Measurements from ENCODE around the gene ZIC5. TPM values are rescaled to one million over a fixed set of nuclear protein-coding genes. Genes with fewer than 3 reads are reported as not detected.
A peak's percentile ranks its signal among the peaks of the same experiment; 100 is the strongest.

Gene ZIC5
- total and polyA plus RNA-seq, 9 of the 15 experiments (the other 6 are each of a cell fraction or from before 2014, with no cell fraction given) = 0.57 to 2.0 (median 1.1) TPM

- TF ChIP-seq HES1 (IDR thresholded peaks at IDR 0.05; ENCODE audit: low read depth) (no peak), ILK (tag; IDR thresholded peaks at IDR 0.05; ENCODE audit: borderline replicate concordance, low read depth) (no peak), NR3C1 (CRISPR knock-in tag; IDR thresholded peaks at IDR 0.05) (0 out of 2 replicates have a peak, but pooled peaks have one; percentile 80), YBX1 (IDR thresholded peaks at IDR 0.05) (no peak), ZC3H8 (IDR thresholded peaks at IDR 0.05) (no peak), PYGO2 (tag; IDR thresholded peaks at IDR 0.05) (no peak), PHTF2 (CRISPR knock-in tag; IDR thresholded peaks at IDR 0.05) (no peak), MED1 (CRISPR knock-in tag; IDR thresholded peaks at IDR 0.05; ENCODE audit: borderline replicate concordance) (no peak), FOXK1 (CRISPR knock-in tag; IDR thresholded peaks at IDR 0.05; ENCODE audit: borderline replicate concordance) (no peak), ZNF217 (CRISPR knock-in tag; IDR thresholded peaks at IDR 0.05) (no peak), ZBTB26 (CRISPR knock-in tag; IDR thresholded peaks at IDR 0.05) (no peak), ZHX1 (conservative IDR thresholded peaks at IDR 0.05; ENCODE audit: low read length) (no peak), HNRNPK (IDR thresholded peaks at IDR 0.05; ENCODE audit: low read depth, low read length, poor library complexity, severe bottlenecking) (no peak), GABPB1 (CRISPR knock-in tag; IDR thresholded peaks at IDR 0.05) (no peak), USF1 (CRISPR knock-in tag; IDR thresholded peaks at IDR 0.05) (no peak), TCF15 (CRISPR knock-in tag; IDR thresholded peaks at IDR 0.05) (no peak), YY1 (IDR thresholded peaks at IDR 0.05; ENCODE audit: borderline replicate concordance in 1 of 3, control insufficient read depth in 1 of 3, extremely low read depth in 1 of 3, insufficient read depth in 3 of 3, insufficient read length in 1 of 3, insufficient replicate concordance in 2 of 3, low read depth in 1 of 3, low read length in 2 of 3) (peak in 1 of 3 experiments; percentile 12), TEAD2 (tag; IDR thresholded peaks at IDR 0.05) (no peak), NR2C2 (CRISPR knock-in tag; IDR thresholded peaks at IDR 0.05) (no peak), NR2C2 (tag; IDR thresholded peaks at IDR 0.05) (peak; percentile 56; the same call in 1 of the 2 replicates), PHF8 (IDR thresholded peaks at IDR 0.05; ENCODE audit: borderline replicate concordance, low read length) (peak; percentile 60; the same call in 1 of the 2 replicates)
Measured at GRCh38 chr13:99980201-99980823, 8.7 kb upstream of the ZIC5 start (continued).

Data from K562 (cell line).